Stimulated activated naive CD8-positive, alpha-beta T cell treated with anti-CD3 and anti-CD28 coated beads, Interleukin-15, Interleukin-2, amounts not matched to agents 100 U/mL and 50 U/mL, for 24 hours (primary cell): ENCODE data around the gene KLRF1.
"Not testable (repeated sequence)": the region's sequence is repeated elsewhere in the genome, so short reads cannot be mapped to it uniquely, and the experiment has no call there.

Source experiments
- ATAC-seq: fragments of 150-1000 bp; cut with Tn5 transposase; one replicate; pipeline ENCODE4 v1.10.0; 2021
- DNase-seq: peaks from one replicate; pipeline ENCODE4 v3.0.0; 2021

Gene KLRF1

DNA sequence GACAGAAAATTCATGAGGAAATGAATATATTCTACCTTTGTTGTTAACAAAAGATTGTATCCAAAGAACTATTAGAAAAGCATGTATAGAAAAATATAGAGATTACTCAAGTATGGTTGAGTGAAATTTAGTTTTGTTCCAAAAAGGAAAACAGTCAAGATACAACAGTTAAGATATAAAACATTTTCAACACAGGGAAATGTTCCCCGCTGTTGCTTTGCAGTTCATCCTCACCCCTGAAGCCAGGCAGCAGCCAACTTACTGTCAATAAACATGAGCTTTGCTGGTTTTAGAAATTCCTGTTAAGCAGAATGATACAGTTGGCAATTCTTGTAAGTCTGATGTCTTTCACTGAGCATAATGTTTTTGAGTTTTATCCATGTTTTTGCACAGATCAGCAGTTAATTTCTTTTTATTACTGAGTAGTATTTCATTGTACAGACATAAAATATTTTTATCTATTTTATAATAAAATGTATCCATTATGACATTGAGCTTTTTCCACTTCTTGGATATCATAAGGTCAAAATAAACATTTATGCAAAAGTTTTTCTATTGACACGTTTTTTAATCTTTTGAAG is 43.1 kb downstream of the KLRF1 start:
- ATAC-seq = no peak
- no peak for DNase-seq

DNA sequence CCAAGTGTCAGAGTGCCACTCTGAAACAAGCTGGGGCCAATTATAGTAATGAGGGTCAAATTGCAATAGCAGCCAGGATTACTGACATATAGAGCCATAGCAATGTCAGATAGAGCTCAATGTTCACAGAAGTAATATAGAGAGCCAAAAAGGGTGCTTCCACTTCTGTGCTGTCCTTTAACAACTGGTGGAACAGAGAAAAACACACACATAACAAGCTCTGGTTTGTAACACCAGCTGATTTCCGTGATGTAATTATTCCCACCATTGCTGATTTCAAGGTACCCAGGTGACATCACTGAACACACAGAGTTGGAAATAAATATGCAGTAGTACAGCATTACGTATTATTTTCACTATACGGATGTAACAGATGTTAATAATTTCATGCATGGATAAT is 44.9 kb downstream of the KLRF1 start:
- DNase-seq (no peak), ATAC-seq (peak; percentile 56)

GRCh38 chr12:9872742-9873141 is 45.5 kb downstream of the KLRF1 start:
- ATAC-seq (no peak), DNase-seq (no peak)

DNA sequence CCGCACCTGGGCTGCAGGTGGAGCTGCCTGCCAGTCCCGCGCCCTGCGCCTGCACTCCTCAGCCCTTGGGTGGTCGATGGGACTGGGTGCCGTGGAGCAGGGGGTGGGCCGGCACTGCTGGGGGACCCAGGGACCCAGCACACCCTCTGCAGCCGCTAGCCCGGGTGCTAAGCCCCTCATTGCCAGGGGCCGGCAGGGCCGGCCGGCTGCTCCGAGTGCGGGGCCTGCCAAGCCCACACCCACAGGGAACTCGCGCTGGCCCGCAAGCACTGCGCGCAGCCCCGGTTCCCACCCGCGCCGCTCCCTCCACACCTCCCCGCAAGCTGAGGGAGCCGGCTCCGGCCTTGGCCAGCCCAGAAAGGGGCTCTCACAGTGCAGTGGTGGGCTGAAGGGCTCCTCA is 48.8 kb downstream of the KLRF1 start:
- not testable (repeated sequence) for DNase-seq, ATAC-seq

- no peak for DNase-seq
- ATAC-seq = no peak
Measured at GRCh38 chr12:9880532-9881078, 53.3 kb downstream of the KLRF1 start.

DNA sequence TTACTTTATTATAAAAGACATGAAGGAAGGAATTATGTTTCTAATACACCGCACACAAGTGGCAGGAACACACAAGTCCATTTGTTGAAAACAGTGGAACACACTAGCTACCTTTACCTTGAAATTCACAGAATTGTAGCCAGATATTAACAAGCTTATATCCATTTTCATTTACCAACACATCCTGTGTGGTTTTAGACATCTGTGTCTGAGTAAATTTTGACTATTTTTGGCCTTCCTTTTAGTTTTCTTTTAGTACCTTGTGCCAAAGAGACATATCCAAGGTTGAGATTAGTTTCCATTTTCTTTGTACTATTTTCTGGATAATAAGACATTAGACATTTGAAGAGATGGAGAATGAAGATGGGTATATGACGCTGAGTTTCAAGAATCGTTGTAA is 54.0 kb downstream of the KLRF1 start, which contains the start of gene KLRF2:
Gene KLRF2, plus strand, starts transcription at position 244 of the 400 bp plus-strand sequence. Its CDS starts 107 bp downstream, at position 351.
- ATAC-seq (no peak), DNase-seq (no peak)

DNA sequence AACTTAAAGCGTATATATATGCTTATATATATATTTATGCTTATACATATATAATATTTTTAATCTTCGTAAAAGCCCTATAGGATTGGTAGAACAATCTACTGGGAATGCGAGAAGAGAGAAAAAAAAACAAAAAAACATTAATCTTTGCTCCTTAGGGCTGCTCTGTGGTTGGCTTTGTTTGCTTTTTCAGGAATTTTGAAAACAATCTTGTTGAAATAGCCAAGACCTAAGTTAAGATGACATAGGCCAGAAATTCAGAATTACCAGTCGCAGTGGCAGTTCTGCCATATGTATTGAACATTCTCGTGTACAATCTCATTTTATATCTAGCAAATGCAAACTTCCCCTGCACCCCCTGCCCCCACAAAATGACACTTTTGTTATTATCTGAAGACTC is 54.7 kb downstream of the KLRF1 start:
- DNase-seq (no peak), ATAC-seq (no peak)

GRCh38 chr12:9883175-9883574 is 55.9 kb downstream of the KLRF1 start:
- no peak for DNase-seq
- ATAC-seq = no peak

DNA sequence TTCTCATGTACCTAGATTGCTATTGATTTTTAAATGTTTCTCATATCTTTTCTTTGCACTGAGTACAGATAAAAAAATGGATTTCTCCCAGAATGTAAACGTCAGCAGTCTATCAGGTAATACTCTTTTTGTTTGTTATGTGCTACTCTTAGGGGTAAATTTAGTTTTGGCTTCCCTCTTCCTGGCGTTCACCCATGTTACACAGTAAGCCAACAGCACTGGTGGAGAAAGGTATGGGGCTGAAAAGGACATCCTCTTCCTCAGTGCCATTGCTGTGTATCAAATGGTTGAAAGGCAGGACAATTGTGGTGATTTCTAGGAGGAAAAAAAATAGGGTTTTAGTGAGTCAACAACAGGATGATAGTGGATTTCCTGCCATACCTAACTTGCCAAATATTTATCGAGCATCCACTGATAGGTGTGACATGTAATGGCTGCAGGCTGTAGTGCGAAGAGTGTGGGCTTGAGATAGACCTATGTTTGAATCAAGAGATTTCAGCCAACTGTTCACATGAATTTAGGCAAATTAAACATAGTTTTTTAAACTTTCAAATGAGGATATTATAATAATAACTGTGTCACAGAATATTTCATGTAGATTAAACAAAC is 61.5 kb downstream of the KLRF1 start:
- DNase-seq (no peak), ATAC-seq (no peak)
